GM12878 (cell line): ENCODE measurements around the gene RTP3. TPM values are rescaled to one million over a fixed set of nuclear protein-coding genes. Genes with fewer than 3 reads are reported as not detected.
"Not testable (repeated sequence)": the region's sequence is repeated elsewhere in the genome, so short reads cannot be mapped to it uniquely, and the experiment has no call there.

Source experiments
- ATAC-seq: fragments of 200-7000 bp; cut with Tn5 transposase; 3 replicates; pipeline ENCODE4 v1.9.1; 2020; ENCODE audit warnings: mild to moderate bottlenecking, moderate library complexity
- BruUV-seq: library from RNA; stranded (reverse); fragments of 400-500 nt; replicated peaks from 2 replicates; lab custom pipeline; 2021; lab: Mats Ljungman, UMichigan
- CTCF ChIA-PET: fragments of 300-600 bp; sonication (Branson Sonifier 250); formaldehyde crosslinking; extraction: SDS; loops from one replicate; lab custom pipeline; 2021; ENCODE audit warnings: inconsistent platforms; lab: Yijun Ruan, JAX
- POLR2A ChIA-PET: fragments of 350-600 bp; formaldehyde crosslinking; extraction: SDS; loops from one replicate; lab custom pipeline; 2021; ENCODE audit warnings: inconsistent platforms; lab: Charles Lee
- RAD21 ChIA-PET: fragments of 300-600 bp; sonication (Branson Sonifier 250); formaldehyde crosslinking; loops from one replicate; lab custom pipeline; 2023; ENCODE audit warnings: antibody characterized with exemption; ENCODE audit not compliant: unreplicated experiment; lab: Charles Lee
- SMC1A ChIA-PET: fragments of 300-600 bp; sonication (Branson Sonifier 250); formaldehyde crosslinking; loops from one replicate; lab custom pipeline; 2023; ENCODE audit not compliant: unreplicated experiment, uncharacterized antibody; lab: Charles Lee
- DNase-seq: peaks from one replicate; pipeline ENCODE4 v3.0.0-alpha.2; 2011; ENCODE audit warnings: low read depth, low spot score
- FAIRE-seq: peaks from 3 replicates; lab custom pipeline; 2011; peaks lifted over from hg19 to GRCh38; lab: Jason Lieb, UNC
- H2AFZ ChIP-seq: 2 replicates; pipeline ENCODE4 v1.6.0; 2011; ENCODE audit warnings: low read depth, low read length, control low read depth; ENCODE audit not compliant: control insufficient read depth
- H3K27ac ChIP-seq: 2 replicates; pipeline ENCODE4 v1.5.1; 2011; ENCODE audit warnings: control low read depth; ENCODE audit not compliant: control insufficient read depth, insufficient read depth
- H3K27me3 ChIP-seq, 2 experiments: replicated peaks in 1 of 2; 2 replicates each; pipeline versions ENCODE4 v1.6.0 to v1.6.1; 2011; ENCODE audit warnings: low read length in 1 of 2; ENCODE audit not compliant: control insufficient read depth in 2 of 2, insufficient read depth in 2 of 2
- H3K36me3 ChIP-seq, 2 experiments: 2 replicates each; pipeline ENCODE4 v1.5.1; 2011; ENCODE audit warnings: low read length in 1 of 2; ENCODE audit not compliant: control insufficient read depth in 2 of 2, insufficient read depth in 2 of 2
- H3K4me1 ChIP-seq: 2 replicates; pipeline ENCODE4 v1.6.1; 2011; ENCODE audit warnings: mild to moderate bottlenecking, low read length, moderate library complexity, mixed read lengths; ENCODE audit not compliant: control insufficient read depth, insufficient read depth
- H3K4me2 ChIP-seq: 2 replicates; pipeline ENCODE4 v1.6.0; 2011; ENCODE audit warnings: control low read depth; ENCODE audit not compliant: control insufficient read depth, insufficient read depth
- H3K4me3 ChIP-seq: fragments of 200-600 bp; sonication (generic); 2 replicates; pipeline ENCODE4 v1.5.1; 2016
- H3K79me2 ChIP-seq: 2 replicates; pipeline ENCODE4 v1.6.0; 2011; ENCODE audit warnings: low read length; ENCODE audit not compliant: control insufficient read depth, insufficient read depth
- H3K9ac ChIP-seq: 2 replicates; pipeline ENCODE4 v1.8.0; 2011; ENCODE audit warnings: low read length, control low read depth, mixed read lengths; ENCODE audit not compliant: control insufficient read depth, insufficient read depth
- H3K9me3 ChIP-seq: replicated peaks from 3 replicates; pipeline ENCODE4 v1.5.1; 2011; ENCODE audit warnings: mild to moderate bottlenecking, low read length; ENCODE audit not compliant: control insufficient read depth, insufficient read depth
- H4K20me1 ChIP-seq: 2 replicates; pipeline ENCODE4 v1.6.0; 2011; ENCODE audit not compliant: control insufficient read depth, insufficient read depth
- KLF5 ChIP-seq: fragments of 450-650 bp; IDR thresholded peaks from 2 replicates; pipeline ENCODE4 v1.6.1; 2014; ENCODE audit warnings: mild to moderate bottlenecking; ENCODE audit not compliant: partially characterized antibody
- NFYB ChIP-seq: IDR thresholded peaks from 2 replicates; pipeline ENCODE4 v1.6.1; 2011; ENCODE audit warnings: low read depth, mild to moderate bottlenecking, low read length, improper control_type of control experiment, moderate library complexity; ENCODE audit not compliant: insufficient read depth
- POLR2AphosphoS2 ChIP-seq: IDR thresholded peaks from 2 replicates; pipeline ENCODE4 v1.6.1; 2011; ENCODE audit warnings: low read depth, mild to moderate bottlenecking, low read length, improper control_type of control experiment, moderate library complexity
- RELA ChIP-seq: fragments of 450-650 bp; IDR thresholded peaks from 2 replicates; pipeline ENCODE4 v1.8.0; 2014; ENCODE audit warnings: borderline replicate concordance; ENCODE audit not compliant: partially characterized antibody
- SMC3 ChIP-seq: IDR thresholded peaks from 2 replicates; pipeline ENCODE4 v1.6.1; 2011; ENCODE audit warnings: low read length, improper control_type of control experiment, borderline replicate concordance
- SP1 ChIP-seq: IDR thresholded peaks from one replicate; pipeline ENCODE4 v1.6.1; 2011; ENCODE audit warnings: low read depth, low read length
- WRNIP1 ChIP-seq: IDR thresholded peaks from 2 replicates; pipeline ENCODE4 v1.6.1; 2011; ENCODE audit warnings: low read depth, low read length, improper control_type of control experiment, borderline replicate concordance
- WGBS: methylation state at CpG from one replicate; pipeline ENCODE4 v1.1.6; 2016; ENCODE audit warnings: low lambda C conversion rate; ENCODE audit not compliant: insufficient replicate concordance, insufficient coverage; ENCODE audit errors: missing lambda C conversion rate; 5-methylcytosine and 5-hydroxymethylcytosine counted together
- in situ Hi-C: fragments of 300-500 bp; cut with MboI; formaldehyde crosslinking; loops from 9 replicates; pipeline ENCODE4 v1.14.3; 2018; ENCODE audit warnings: mixed read lengths
- intact Hi-C: fragments of 100-400 bp; cut with micrococcal nuclease; formaldehyde crosslinking; loops from one replicate; pipeline ENCODE4 v1.14.2; 2022; ENCODE audit not compliant: unreplicated experiment
- polyA plus RNA-seq, 11 experiments: library from polyadenylated mRNA; depleted of rRNA in 4 of 11; unstranded in 6 of 11; stranded (reverse) in 5 of 11; fragments of >200 nt; fragmentation: Nextera tagmentation in 4 of 11; fragmentation: Illumina TruSeq in 1 of 11; extraction: Ambion mirVana in 4 of 11; extraction: Trizol in 1 of 11; gene quantifications; 1 replicate in 1 of 11; 2 replicates in 10 of 11; pipeline versions ENCODE4 v1.2.1 to v1.2.3, GENCODE V29; 2011 to 2016; ENCODE audit warnings: inconsistent platforms in 2 of 11, missing spikeins in 2 of 11, low read depth in 1 of 11
- total RNA-seq, 4 experiments: library from RNA; depleted of rRNA in 3 of 4; stranded (reverse); fragments of >200 nt in 3 of 4; fragmentation: Illumina TruSeq in 1 of 4; extraction: Trizol in 1 of 4; gene quantifications; 2 replicates each; pipeline versions ENCODE4 v1.2.1 to v1.2.3, GENCODE V29; 2013 to 2021

Gene RTP3
- total and polyA plus RNA-seq, 10 of the 15 experiments (the other 5 are each of a cell fraction or from before 2014, with no cell fraction given), result 0.06 TPM; not detected in 9

DNA sequence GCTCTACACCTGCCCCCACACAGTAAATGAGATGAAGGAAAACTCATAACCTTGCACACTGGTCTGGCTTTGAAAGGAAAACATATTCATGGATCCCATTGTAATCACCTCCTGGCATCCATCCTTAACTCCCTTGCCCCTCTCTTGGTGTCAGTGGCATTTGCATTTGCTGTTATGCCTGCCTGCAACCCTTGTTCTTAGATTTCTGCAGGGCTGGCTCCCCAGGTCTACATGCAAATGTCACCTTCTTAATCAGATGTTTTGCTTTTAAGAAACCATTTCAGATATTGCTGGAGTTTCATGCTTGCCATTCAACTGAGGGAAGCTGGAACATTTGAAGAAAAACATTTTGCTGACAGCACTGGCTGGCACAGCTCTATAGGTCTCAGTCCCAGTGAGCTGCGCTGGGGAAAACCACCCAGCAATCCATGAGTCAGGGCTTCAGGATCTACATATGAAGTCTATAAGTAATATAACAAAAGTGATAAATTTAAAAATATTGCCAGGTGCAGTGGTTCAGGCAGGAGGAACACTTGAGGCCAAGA lies 49.2 kb downstream of the RTP3 start:
- no peak overlapping the region for H2AFZ ChIP-seq
- no peaks in the 10 kb centered on the region for H3K36me3 ChIP-seq
- no peak for ATAC-seq
- H3K4me2 ChIP-seq, result no peak overlapping the region
- H3K9me3 ChIP-seq, result no peaks in the 10 kb centered on the region
- ChIA-PET CTCF (interaction anchor here (2.4 kb wide), 1 partner anchor 58 kb away, joined by 12 read pairs; no protein-coding TSS in a partner anchor), POLR2A (no interaction called here), SMC1A (no interaction called here), RAD21 (interaction anchor here (0.6 to 1.2 kb wide), 2 partner anchors 11 to 71 kb away, joined by 3 to 4 read pairs; no protein-coding TSS in a partner anchor)
- no peak for DNase-seq
- no peak for TF ChIP-seq SP1
- TF ChIP-seq WRNIP1, result no peak
- no peak for TF ChIP-seq NFYB
- no peak for TF ChIP-seq SMC3
- TF ChIP-seq POLR2AphosphoS2, result no peak
- no peak for TF ChIP-seq RELA
- TF ChIP-seq KLF5, result no peak
- in situ Hi-C loops (no loop called here), intact Hi-C loops (no loop called here)
- no peak for FAIRE-seq
- no peaks in the 10 kb centered on the region for H3K27me3 ChIP-seq
- no peaks in the 10 kb centered on the region for H4K20me1 ChIP-seq
- H3K27ac ChIP-seq, result no peak overlapping the region
- H3K9ac ChIP-seq, result no peak overlapping the region
- WGBS, result 58% methylated on average over 1 of the region's 1 CpG
- no TSS peak for BruUV-seq
- H3K79me2 ChIP-seq, result no peaks in the 10 kb centered on the region
- no peak overlapping the region for H3K4me3 ChIP-seq
- peaks cover 8% of the 10 kb centered on the region; the same call in 1 of the 2 replicates for H3K4me1 ChIP-seq

- FAIRE-seq, H3K4me1 ChIP-seq, H3K9ac ChIP-seq, H3K27ac ChIP-seq, H3K4me3 ChIP-seq, H4K20me1 ChIP-seq, DNase-seq, intact Hi-C loops, H2AFZ ChIP-seq, H3K27me3 ChIP-seq, ATAC-seq, H3K9me3 ChIP-seq, in situ Hi-C loops, H3K79me2 ChIP-seq, POLR2A ChIA-PET, H3K36me3 ChIP-seq, BruUV-seq, H3K4me2 ChIP-seq, RAD21 ChIA-PET: not testable (repeated sequence)
- CTCF ChIA-PET, result interaction anchor here (4.9 kb wide), 1 partner anchor 60 kb away, joined by 32 read pairs; no protein-coding TSS in a partner anchor
- WGBS, result 100% methylated on average over 3 of the region's 3 CpGs
- SMC1A ChIA-PET, result interaction anchor here (1.2 to 2.1 kb wide), 2 partner anchors 10 to 53 kb away, joined by 4 to 8 read pairs; no protein-coding TSS in a partner anchor
Measured at GRCh38 chr3:46548611-46549010, 50.8 kb downstream of the RTP3 start.
